HepG2 (cell line): ENCODE results near the gene RTN4RL2. TPM values are rescaled to one million over a fixed set of nuclear protein-coding genes. Genes with fewer than 3 reads are reported as not detected.

ENCODE experiments used
- ATAC-seq: fragments of 200-7000 bp; cut with Tn5 transposase; 3 replicates; pipeline ENCODE4 v1.9.1; 2020; ENCODE audit warnings: mild to moderate bottlenecking, moderate library complexity
- BruUV-seq: library from RNA; stranded (reverse); fragments of 400-500 nt; replicated peaks from 2 replicates; lab custom pipeline; 2021; lab: Mats Ljungman, UMichigan
- CTCF ChIA-PET: fragments of 300-600 bp; formaldehyde crosslinking; extraction: SDS; loops from one replicate; lab custom pipeline; 2021; ENCODE audit warnings: low total read pairs, inconsistent platforms, low intra/inter-chr PET ratio; lab: Yijun Ruan, JAX
- POLR2A ChIA-PET: fragments of 350-600 bp; sonication (Branson Sonifier 250); formaldehyde crosslinking; loops from one replicate; lab custom pipeline; 2020; ENCODE audit warnings: antibody characterized with exemption, inconsistent platforms; lab: Yijun Ruan, JAX
- DNase-seq: peaks from one replicate; pipeline ENCODE4 v3.0.0-alpha.2; 2015; ENCODE audit warnings: low spot score
- FAIRE-seq: peaks from 3 replicates; lab custom pipeline; 2011; peaks lifted over from hg19 to GRCh38; lab: Jason Lieb, UNC
- H2AFZ ChIP-seq: one replicate; pipeline ENCODE4 v1.6.1; 2011; ENCODE audit warnings: low read length, inconsistent platforms
- H3K27ac ChIP-seq: fragments of 300-600 bp; 3 replicates; pipeline ENCODE4 v1.8.0; 2011; ENCODE audit warnings: mixed run types, mild to moderate bottlenecking, mixed read lengths, low read length, inconsistent platforms; ENCODE audit not compliant: insufficient read depth; ENCODE audit errors: extremely low read length
- H3K27me3 ChIP-seq, 2 experiments: fragments of 200-600 bp in 1 of 2; 2 replicates in 1 of 2; 3 replicates in 1 of 2; pipeline versions ENCODE4 v1.6.0 to v1.8.0; 2011; ENCODE audit warnings: low read length in 2 of 2, mild to moderate bottlenecking in 2 of 2, moderate library complexity in 2 of 2, inconsistent platforms in 1 of 2; ENCODE audit not compliant: insufficient read depth in 2 of 2, control insufficient read depth in 1 of 2
- H3K36me3 ChIP-seq, 2 experiments: fragments of 200-600 bp in 1 of 2; replicated peaks in 1 of 2; 2 replicates in 1 of 2; 3 replicates in 1 of 2; pipeline versions ENCODE4 v1.5.1 to v1.8.0; 2011; ENCODE audit warnings: low read length in 2 of 2, inconsistent platforms in 1 of 2; ENCODE audit not compliant: insufficient read depth in 2 of 2, control insufficient read depth in 1 of 2
- H3K4me1 ChIP-seq: 2 replicates; pipeline ENCODE4 v1.5.1; 2012; ENCODE audit warnings: low read length, inconsistent platforms; ENCODE audit not compliant: insufficient read depth
- H3K4me2 ChIP-seq: 2 replicates; pipeline ENCODE4 v1.6.0; 2011; ENCODE audit warnings: low read depth, low read length, inconsistent platforms
- H3K4me3 ChIP-seq, 3 experiments: fragments of 200-600 bp in 1 of 3; sonication (generic), shearing (Covaris generic) in 1 of 3; replicated peaks in 1 of 3; 2 replicates each; pipeline ENCODE4 v1.5.1; 2011 to 2016; ENCODE audit warnings: low read length in 3 of 3, inconsistent platforms in 2 of 3, low read depth in 2 of 3, mild to moderate bottlenecking in 2 of 3, control low read depth in 1 of 3, mixed read lengths in 1 of 3; ENCODE audit not compliant: insufficient read depth in 1 of 3
- H3K79me2 ChIP-seq: one replicate; pipeline ENCODE4 v1.6.1; 2011; ENCODE audit warnings: low read length, inconsistent platforms; ENCODE audit not compliant: insufficient read depth
- H3K9ac ChIP-seq: 2 replicates; pipeline ENCODE4 v1.6.0; 2011; ENCODE audit warnings: mild to moderate bottlenecking, low read depth, low read length, inconsistent platforms; ENCODE audit not compliant: insufficient read depth
- H3K9me3 ChIP-seq: 2 replicates; pipeline ENCODE4 v1.5.1; 2012; ENCODE audit warnings: mild to moderate bottlenecking, low read length
- H4K20me1 ChIP-seq: 2 replicates; pipeline ENCODE4 v1.6.0; 2011; ENCODE audit warnings: inconsistent platforms, mild to moderate bottlenecking, low read length, moderate library complexity; ENCODE audit not compliant: insufficient read depth
- FOXP1 ChIP-seq, 2 experiments: fragments of 450-650 bp in 1 of 2; IDR thresholded peaks; 2 replicates each; pipeline ENCODE4 v1.6.1; 2017 to 2018; ENCODE audit warnings: antibody characterized with exemption in 1 of 2
- PTBP1 ChIP-seq: fragments of 200-400 bp; formaldehyde crosslinking; IDR thresholded peaks from 2 replicates; pipeline ENCODE4 v1.6.1; 2018; ENCODE audit warnings: low read length, low read depth; ENCODE audit not compliant: poor library complexity, severe bottlenecking
- ZFP1 ChIP-seq: IDR thresholded peaks from 2 replicates; pipeline ENCODE4 v1.6.1; 2016
- ZNF629 ChIP-seq: sonication (generic); formaldehyde crosslinking; conservative IDR thresholded peaks from 2 replicates; pipeline ENCODE4 v1.5.0; 2020; ENCODE audit warnings: missing genetic modification reagents
- ZSCAN22 ChIP-seq: sonication (generic); formaldehyde crosslinking; IDR thresholded peaks from 2 replicates; pipeline ENCODE4 v1.4.0; 2020; ENCODE audit warnings: mild to moderate bottlenecking, missing genetic modification reagents
- WGBS: methylation state at CpG from one replicate; pipeline ENCODE4 v1.1.6; 2017; ENCODE audit warnings: low lambda C conversion rate; 5-methylcytosine and 5-hydroxymethylcytosine counted together
- in situ Hi-C: cut with HindIII; loops from 2 replicates; pipeline ENCODE4 v1.10.0; 2017; ENCODE audit warnings: low pct_unique_long_range_greater_than_20kb; ENCODE audit not compliant: extremely low pct_ligation_motif_present
- intact Hi-C: fragments of 100-400 bp; cut with micrococcal nuclease; formaldehyde crosslinking; loops from one replicate; pipeline ENCODE4 v1.10.0; 2022; ENCODE audit not compliant: unreplicated experiment
- polyA plus RNA-seq, 8 experiments: library from polyadenylated mRNA; depleted of rRNA in 3 of 8; stranded (reverse) in 7 of 8; unstranded in 1 of 8; fragments of >200 nt; fragmentation: Illumina TruSeq in 4 of 8; extraction: Trizol in 4 of 8; gene quantifications; 2 replicates each; pipeline versions ENCODE4 v1.2.1 to v1.2.3, GENCODE V29; 2011 to 2016; ENCODE audit warnings: low read depth in 4 of 8, missing spikeins in 1 of 8, mixed read lengths in 1 of 8; ENCODE audit not compliant: insufficient read depth in 1 of 8
- total RNA-seq, 5 experiments: library from RNA; depleted of rRNA; stranded (reverse); fragments of >200 nt; fragmentation: Illumina TruSeq; extraction: Trizol; gene quantifications; 2 replicates each; pipeline ENCODE4 v1.2.3, GENCODE V29; 2016; ENCODE audit warnings: low read depth in 1 of 5
- TF ChIP-seq, protein P1 (sequence below): IDR thresholded peaks from 2 replicates; pipeline ENCODE4 v1.6.1; 2016; ENCODE audit warnings: low read depth
- TF ChIP-seq, protein P2 (sequence below): IDR thresholded peaks from 2 replicates; pipeline ENCODE4 v1.6.1; 2012; ENCODE audit warnings: low read depth, low read length, improper control_type of control experiment
- TF ChIP-seq, protein P3 (sequence below): sonication (generic); formaldehyde crosslinking; conservative IDR thresholded peaks from 2 replicates; pipeline ENCODE4 v1.4.0; 2020; ENCODE audit warnings: missing genetic modification reagents

RTN4RL2 gene
- total and polyA plus RNA-seq, 2 of the 13 experiments (the other 11 are each of a cell fraction or from before 2014, with no cell fraction given), result 1.3 to 4.3 TPM

DNA sequence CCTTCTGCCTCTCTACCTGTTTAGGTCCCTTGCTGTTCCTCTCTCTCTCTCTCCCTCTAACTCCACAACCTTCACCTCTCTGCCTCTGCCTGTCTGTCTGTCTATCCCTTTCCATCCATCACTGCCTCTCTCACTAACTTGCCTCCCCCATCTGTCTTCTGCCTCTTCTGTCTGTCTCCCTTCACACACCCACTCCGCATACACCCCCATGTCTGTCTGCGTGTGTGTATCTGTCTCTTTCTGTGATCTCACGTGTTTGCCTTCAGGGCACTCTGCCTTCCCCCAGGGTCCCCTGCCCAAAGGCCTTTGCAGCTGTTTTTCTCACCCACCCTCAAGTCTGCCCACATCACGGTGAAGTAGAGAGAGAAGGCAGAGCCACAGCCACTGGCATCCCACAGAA, 7.9 kb downstream of the RTN4RL2 start:
- WGBS, result 96% methylated on average over 4 of the region's 4 CpGs
- no peak for FAIRE-seq
- no peaks in the 10 kb centered on the region for H3K36me3 ChIP-seq
- TF ChIP-seq, protein P1, sequence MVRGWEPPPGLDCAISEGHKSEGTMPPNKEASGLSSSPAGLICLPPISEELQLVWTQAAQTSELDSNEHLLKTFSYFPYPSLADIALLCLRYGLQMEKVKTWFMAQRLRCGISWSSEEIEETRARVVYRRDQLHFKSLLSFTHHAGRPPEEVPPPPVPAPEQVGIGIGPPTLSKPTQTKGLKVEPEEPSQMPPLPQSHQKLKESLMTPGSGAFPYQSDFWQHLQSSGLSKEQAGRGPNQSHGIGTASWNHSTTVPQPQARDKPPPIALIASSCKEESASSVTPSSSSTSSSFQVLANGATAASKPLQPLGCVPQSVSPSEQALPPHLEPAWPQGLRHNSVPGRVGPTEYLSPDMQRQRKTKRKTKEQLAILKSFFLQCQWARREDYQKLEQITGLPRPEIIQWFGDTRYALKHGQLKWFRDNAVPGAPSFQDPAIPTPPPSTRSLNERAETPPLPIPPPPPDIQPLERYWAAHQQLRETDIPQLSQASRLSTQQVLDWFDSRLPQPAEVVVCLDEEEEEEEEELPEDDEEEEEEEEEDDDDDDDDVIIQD (CRISPR knock-in tag), result no peak
- TF ChIP-seq ZSCAN22 (CRISPR knock-in tag), result peak; percentile 68; the same call in 1 of the 2 replicates
- intact Hi-C loops, result no loop called here
- no peak overlapping the region for H3K27ac ChIP-seq
- no peak for DNase-seq
- no peak overlapping the region for H3K4me3 ChIP-seq
- in situ Hi-C loops, result no loop called here
- no TSS peak for BruUV-seq
- no peak overlapping the region for H2AFZ ChIP-seq
- no peak overlapping the region for H3K4me2 ChIP-seq
- H3K79me2 ChIP-seq, result no peaks in the 10 kb centered on the region
- no peak for ATAC-seq
- H3K4me1 ChIP-seq, result peaks cover 13% of the 10 kb centered on the region
- no peaks in the 10 kb centered on the region for H3K9me3 ChIP-seq
- no peaks in the 10 kb centered on the region for H3K27me3 ChIP-seq
- no peak overlapping the region for H3K9ac ChIP-seq
- POLR2A ChIA-PET, result no interaction called here
- CTCF ChIA-PET, result no interaction called here
- no peaks in the 10 kb centered on the region for H4K20me1 ChIP-seq

DNA sequence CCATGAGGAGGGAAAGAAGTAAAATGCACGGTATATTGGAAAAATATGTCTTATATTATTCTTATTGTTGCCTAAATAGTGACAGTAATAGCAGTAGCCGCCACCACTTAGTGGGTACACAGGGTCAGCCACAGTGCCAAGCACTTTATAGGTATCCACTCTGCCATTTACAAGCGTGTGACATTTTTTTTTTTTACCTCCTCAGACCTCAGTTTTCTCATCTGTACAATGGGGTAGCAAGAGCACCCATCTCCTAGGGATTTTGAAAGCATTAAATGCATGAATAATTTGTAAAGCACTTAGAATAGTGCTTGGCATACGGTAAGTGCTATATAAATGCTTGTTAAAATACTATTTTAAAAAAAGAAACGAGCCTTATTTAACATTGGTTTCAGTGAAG, 8.9 kb downstream of the RTN4RL2 start:
- CTCF ChIA-PET, result no interaction called here
- no peak overlapping the region for H3K9ac ChIP-seq
- no peaks in the 10 kb centered on the region for H3K79me2 ChIP-seq
- no peak overlapping the region for H3K4me3 ChIP-seq
- no peaks in the 10 kb centered on the region for H3K27me3 ChIP-seq
- no peak overlapping the region for H3K27ac ChIP-seq
- TF ChIP-seq, protein P2, sequence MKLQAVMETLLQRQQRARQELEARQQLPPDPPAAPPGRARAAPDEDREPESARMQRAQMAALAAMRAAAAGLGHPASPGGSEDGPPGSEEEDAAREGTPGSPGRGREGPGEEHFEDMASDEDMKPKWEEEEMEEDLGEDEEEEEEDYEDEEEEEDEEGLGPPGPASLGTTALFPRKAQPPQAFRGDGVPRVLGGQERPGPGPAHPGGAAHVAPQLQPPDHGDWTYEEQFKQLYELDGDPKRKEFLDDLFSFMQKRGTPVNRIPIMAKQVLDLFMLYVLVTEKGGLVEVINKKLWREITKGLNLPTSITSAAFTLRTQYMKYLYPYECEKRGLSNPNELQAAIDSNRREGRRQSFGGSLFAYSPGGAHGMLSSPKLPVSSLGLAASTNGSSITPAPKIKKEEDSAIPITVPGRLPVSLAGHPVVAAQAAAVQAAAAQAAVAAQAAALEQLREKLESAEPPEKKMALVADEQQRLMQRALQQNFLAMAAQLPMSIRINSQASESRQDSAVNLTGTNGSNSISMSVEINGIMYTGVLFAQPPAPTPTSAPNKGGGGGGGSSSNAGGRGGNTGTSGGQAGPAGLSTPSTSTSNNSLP, result no peak
- TF ChIP-seq PTBP1, result no peak
- no peak for TF ChIP-seq ZFP1 (CRISPR knock-in tag)
- TF ChIP-seq FOXP1 (IDR thresholded peaks at IDR 0.05), result no peak
- no peak for TF ChIP-seq FOXP1 (CRISPR knock-in tag; IDR thresholded peaks at IDR 0.05)
- TF ChIP-seq, protein P3, sequence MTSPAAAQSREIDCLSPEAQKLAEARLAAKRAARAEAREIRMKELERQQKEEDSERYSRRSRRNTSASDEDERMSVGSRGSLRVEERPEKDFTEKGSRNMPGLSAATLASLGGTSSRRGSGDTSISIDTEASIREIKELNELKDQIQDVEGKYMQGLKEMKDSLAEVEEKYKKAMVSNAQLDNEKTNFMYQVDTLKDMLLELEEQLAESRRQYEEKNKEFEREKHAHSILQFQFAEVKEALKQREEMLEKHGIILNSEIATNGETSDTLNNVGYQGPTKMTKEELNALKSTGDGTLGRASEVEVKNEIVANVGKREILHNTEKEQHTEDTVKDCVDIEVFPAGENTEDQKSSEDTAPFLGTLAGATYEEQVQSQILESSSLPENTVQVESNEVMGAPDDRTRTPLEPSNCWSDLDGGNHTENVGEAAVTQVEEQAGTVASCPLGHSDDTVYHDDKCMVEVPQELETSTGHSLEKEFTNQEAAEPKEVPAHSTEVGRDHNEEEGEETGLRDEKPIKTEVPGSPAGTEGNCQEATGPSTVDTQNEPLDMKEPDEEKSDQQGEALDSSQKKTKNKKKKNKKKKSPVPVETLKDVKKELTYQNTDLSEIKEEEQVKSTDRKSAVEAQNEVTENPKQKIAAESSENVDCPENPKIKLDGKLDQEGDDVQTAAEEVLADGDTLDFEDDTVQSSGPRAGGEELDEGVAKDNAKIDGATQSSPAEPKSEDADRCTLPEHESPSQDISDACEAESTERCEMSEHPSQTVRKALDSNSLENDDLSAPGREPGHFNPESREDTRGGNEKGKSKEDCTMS (CRISPR knock-in tag), result no peak
- peak; percentile 63 for TF ChIP-seq ZNF629 (CRISPR knock-in tag)
- no peaks in the 10 kb centered on the region for H3K9me3 ChIP-seq
- FAIRE-seq (no peak), ATAC-seq (no peak), DNase-seq (no peak)
- BruUV-seq, result no TSS peak
- no peak overlapping the region for H3K4me2 ChIP-seq
- no peaks in the 10 kb centered on the region for H3K36me3 ChIP-seq
- in situ Hi-C loops, result no loop called here
- intact Hi-C loops, result no loop called here
- 85% methylated on average over 5 of the region's 5 CpGs for WGBS
- POLR2A ChIA-PET, result no interaction called here
- no peaks in the 10 kb centered on the region for H4K20me1 ChIP-seq
- H2AFZ ChIP-seq, result no peak overlapping the region
- peaks cover 14% of the 10 kb centered on the region for H3K4me1 ChIP-seq
